Upper lobe of right lung (tissue), 1 donor: ENCODE data around the gene CST5. TPM values are rescaled to one million over a fixed set of nuclear protein-coding genes. Genes with fewer than 3 reads are reported as not detected.
"Not testable (repeated sequence)": the region's sequence is repeated elsewhere in the genome, so short reads cannot be mapped to it uniquely, and the experiment has no call there.

Source experiments
- ATAC-seq: fragments of 200-7000 bp; cut with Tn5 transposase; one replicate; pipeline ENCODE4 v1.9.1; 2020; ENCODE audit warnings: mild to moderate bottlenecking, moderate library complexity
- DNase-seq: peaks from one replicate; pipeline ENCODE4 v3.0.0-alpha.2; 2020
- H3K27ac ChIP-seq: fragments of 200-600 bp; one replicate; pipeline ENCODE4 v1.8.0; 2022
- H3K27me3 ChIP-seq: fragments of 200-600 bp; one replicate; pipeline ENCODE4 v1.8.0; 2022; ENCODE audit warnings: mild to moderate bottlenecking
- H3K36me3 ChIP-seq: fragments of 200-600 bp; one replicate; pipeline ENCODE4 v1.8.0; 2022
- H3K4me1 ChIP-seq: fragments of 200-600 bp; one replicate; pipeline ENCODE4 v1.8.0; 2022
- H3K4me3 ChIP-seq: fragments of 200-600 bp; one replicate; pipeline ENCODE4 v1.8.0; 2022; ENCODE audit warnings: mild to moderate bottlenecking
- H3K9me3 ChIP-seq: fragments of 200-600 bp; one replicate; pipeline ENCODE4 v1.8.0; 2022
- CTCF ChIP-seq: fragments of 200-600 bp; IDR thresholded peaks from one replicate; pipeline ENCODE4 v1.8.0; 2022; ENCODE audit warnings: antibody characterized with exemption
- intact Hi-C: fragments of 100-400 bp; cut with DNase I; formaldehyde crosslinking; loops from one replicate; pipeline ENCODE4 v1.11.0; 2022
- total RNA-seq: library from RNA; stranded (reverse); fragmentation: NEBNext Ultra II Directional; extraction: Animal tissue kit (Norgen Biotek cat#: 25700); gene quantifications from one replicate; pipeline ENCODE4 v1.2.1, GENCODE V29; 2021
- donor health status: DM: no; HTN: yes; CAD: no; lungs with severe emphysema.

Gene CST5
- total RNA-seq, 1 donor from 2014 or later, result 0.55 TPM

DNA sequence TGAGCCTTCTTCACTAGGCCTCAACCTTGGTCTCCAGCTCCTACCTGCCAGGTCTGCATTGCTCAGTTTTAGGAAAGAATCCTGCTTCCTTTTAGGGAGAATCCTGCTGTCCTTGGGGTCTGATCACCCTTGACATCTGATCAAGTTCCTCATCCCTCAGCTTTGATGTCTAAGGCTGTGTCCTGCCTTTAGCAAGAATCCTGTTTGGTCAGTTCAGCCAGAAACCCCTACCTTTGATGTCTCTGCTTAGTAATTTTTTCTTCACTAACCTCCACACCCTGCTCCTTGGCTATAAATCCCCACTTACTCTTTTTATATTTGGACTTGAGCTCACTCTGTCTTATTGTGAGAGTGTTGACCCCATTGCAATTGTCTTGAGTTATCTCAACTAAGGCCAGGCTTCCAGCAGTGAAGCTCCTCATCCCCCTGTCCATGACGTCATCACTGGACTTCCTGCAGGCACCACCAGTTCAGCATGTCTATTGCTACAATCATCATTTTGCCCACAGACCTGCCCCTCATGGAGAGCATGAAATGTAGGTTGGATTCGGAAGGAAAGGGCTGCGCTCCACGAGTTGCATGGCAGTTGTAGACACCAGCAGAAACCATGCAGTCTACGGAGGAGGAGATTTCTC, 4.7 kb upstream of the CST5 start:
- Histone ChIP-seq H3K27ac (no peak overlapping the region), H3K36me3 (no peaks in the 10 kb centered on the region), H3K9me3 (no peaks in the 10 kb centered on the region), H3K4me3 (no peak overlapping the region), H3K4me1 (no peaks in the 10 kb centered on the region), H3K27me3 (no peaks in the 10 kb centered on the region)
- intact Hi-C loops, result no loop called here
- no peak for TF ChIP-seq CTCF
- no peak for ATAC-seq
- DNase-seq, result no peak

DNA sequence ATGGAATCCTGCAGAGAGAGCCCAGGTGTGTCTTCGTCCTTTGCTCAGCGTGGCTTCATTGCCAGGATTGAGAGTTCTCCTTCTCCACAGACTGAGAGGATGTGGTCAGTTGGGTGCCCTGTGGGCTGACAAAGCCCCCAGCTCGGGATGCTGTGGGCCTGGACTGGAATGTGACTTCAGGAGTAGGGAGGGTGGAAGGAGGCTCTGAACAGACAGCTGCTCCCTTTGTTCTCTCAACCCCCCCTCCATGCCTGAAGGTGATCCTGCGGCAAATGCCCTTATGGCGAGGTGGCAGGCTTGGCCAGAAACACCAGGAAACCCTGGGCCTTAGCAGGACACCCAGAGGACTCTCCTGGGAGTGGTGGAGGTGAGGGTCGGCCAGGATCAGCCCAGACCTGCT, 1.8 kb upstream of the CST5 start:
- intact Hi-C loops, result no loop called here
- ATAC-seq (no peak), DNase-seq (no peak)
- Histone ChIP-seq H3K9me3 (no peaks in the 10 kb centered on the region), H3K27me3 (no peaks in the 10 kb centered on the region), H3K4me1 (no peaks in the 10 kb centered on the region), H3K27ac (no peak overlapping the region), H3K4me3 (no peak overlapping the region), H3K36me3 (no peaks in the 10 kb centered on the region)
- TF ChIP-seq CTCF, result no peak

- intact Hi-C loops, result no loop called here
- Histone ChIP-seq H3K9me3 (no peaks in the 10 kb centered on the region), H3K4me3 (no peak overlapping the region), H3K27ac (peak overlapping the region; percentile 42), H3K36me3 (no peaks in the 10 kb centered on the region), H3K4me1 (no peaks in the 10 kb centered on the region), H3K27me3 (no peaks in the 10 kb centered on the region)
- ATAC-seq (peak; percentile 69), DNase-seq (no peak)
- TF ChIP-seq CTCF, result no peak
Observed at GRCh38 chr20:23880417-23880816, 869 bp upstream of the CST5 start.

DNA sequence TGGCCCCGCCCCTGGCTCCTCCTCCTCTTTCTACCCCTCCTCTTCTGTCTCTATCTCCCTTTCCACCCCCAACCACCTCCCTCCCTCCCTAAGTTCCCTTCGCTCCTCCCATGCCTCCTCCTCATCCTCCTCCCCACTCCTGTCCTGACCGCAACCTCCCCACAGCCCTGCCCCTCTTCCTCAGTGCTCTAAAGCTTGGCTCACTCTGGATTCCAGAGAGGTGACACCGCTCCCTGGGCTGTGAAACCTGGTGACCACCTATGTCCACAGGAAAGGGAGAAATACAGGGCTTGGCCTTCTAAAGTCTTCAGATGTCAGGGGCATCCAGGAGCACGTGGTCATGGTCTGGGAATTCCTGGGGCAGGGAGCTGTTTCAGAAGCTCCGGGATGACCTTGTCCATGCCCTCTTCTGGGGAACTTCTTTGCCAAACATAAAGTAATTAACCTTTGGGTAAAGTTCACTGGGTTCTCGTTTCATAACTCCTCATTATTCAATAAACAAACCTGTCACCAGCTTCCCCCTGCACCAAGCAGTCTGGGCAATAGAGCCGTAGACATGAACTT, 345 bp upstream of the CST5 start:
- Histone ChIP-seq H3K36me3 (no peaks in the 10 kb centered on the region), H3K4me1 (no peaks in the 10 kb centered on the region), H3K27me3 (no peaks in the 10 kb centered on the region), H3K9me3 (no peaks in the 10 kb centered on the region), H3K27ac (peak overlapping the region; percentile 42), H3K4me3 (no peak overlapping the region)
- ATAC-seq (peak; percentile 82), DNase-seq (no peak)
- intact Hi-C loops, result no loop called here
- no peak for TF ChIP-seq CTCF

DNA sequence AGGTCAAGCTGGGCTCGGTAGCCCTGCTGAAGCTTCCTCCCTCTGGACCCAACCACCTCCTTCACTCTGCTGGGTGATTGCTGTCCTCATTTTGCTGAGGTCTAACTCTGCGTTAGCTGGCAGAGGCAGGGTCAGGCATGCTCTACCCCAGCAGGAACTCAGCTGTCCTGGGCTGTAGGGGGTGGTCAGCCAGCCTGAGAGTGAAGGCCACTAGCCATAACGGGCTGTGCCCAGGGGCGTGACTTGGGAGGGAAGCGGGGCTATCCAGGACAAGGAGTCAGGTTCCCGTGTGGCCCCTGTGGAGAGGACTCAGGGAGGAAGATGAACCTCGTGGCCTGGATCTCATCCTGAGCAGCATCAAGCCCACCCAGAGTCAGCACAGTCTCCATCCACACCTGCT, 761 bp downstream of the CST5 start:
- no peaks in the 10 kb centered on the region for H3K27me3 ChIP-seq
- no peak for DNase-seq
- H3K36me3 ChIP-seq, result no peaks in the 10 kb centered on the region
- no peaks in the 10 kb centered on the region for H3K9me3 ChIP-seq
- no peak for ATAC-seq
- intact Hi-C loops, result no loop called here
- no peak overlapping the region for H3K27ac ChIP-seq
- no peak overlapping the region for H3K4me3 ChIP-seq
- TF ChIP-seq CTCF, result no peak
- H3K4me1 ChIP-seq, result no peaks in the 10 kb centered on the region

GRCh38 chr20:23878016-23878542, 1.5 kb downstream of the CST5 start:
- H3K4me1 ChIP-seq, DNase-seq, H3K9me3 ChIP-seq, H3K27ac ChIP-seq, ATAC-seq, H3K27me3 ChIP-seq, H3K36me3 ChIP-seq, H3K4me3 ChIP-seq, intact Hi-C loops: not testable (repeated sequence)
